Activated effector memory CD4-positive, alpha-beta T cell treated with anti-CD3 and anti-CD28 coated beads, Interleukin-2, amount 50 U/mL, for 16 hours (primary cell): ENCODE measurements around the gene GTF2B.
"Not testable (repeated sequence)": the region's sequence is repeated elsewhere in the genome, so short reads cannot be mapped to it uniquely, and the experiment has no call there.

Experiments used
- DNase-seq: peaks from one replicate; pipeline ENCODE4 v3.0.0-alpha.2; 2020

The GTF2B gene, protein sequence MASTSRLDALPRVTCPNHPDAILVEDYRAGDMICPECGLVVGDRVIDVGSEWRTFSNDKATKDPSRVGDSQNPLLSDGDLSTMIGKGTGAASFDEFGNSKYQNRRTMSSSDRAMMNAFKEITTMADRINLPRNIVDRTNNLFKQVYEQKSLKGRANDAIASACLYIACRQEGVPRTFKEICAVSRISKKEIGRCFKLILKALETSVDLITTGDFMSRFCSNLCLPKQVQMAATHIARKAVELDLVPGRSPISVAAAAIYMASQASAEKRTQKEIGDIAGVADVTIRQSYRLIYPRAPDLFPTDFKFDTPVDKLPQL

DNA sequence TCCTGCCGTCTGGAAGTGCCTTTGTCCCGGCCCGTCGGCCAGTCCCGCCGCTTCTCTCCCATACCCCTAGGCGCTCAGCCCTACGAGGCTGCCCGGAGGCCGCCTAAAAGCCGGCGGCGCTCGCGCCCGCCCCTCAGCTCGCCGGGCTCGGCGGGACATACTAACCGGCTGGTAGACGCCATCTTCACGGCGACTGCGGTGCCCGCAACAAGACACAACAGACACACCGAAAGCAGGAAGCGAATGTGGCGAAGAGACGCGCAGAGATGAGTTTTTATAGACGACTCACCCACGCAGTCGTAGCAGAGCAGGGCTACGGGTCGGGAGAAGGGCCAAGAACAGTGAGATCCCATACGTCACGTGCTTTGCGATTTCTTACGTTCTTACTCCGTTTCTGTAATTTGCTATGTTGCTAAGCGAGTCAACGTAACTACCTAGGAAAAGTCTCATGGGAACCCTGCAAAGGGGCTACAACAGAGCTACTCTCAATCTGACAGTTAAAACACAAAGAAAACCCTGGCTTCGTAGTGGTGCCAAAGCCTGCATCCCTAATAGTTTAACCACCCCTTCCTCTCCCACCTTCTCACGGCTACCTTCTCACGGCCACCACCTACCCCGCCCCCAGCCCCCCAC is at the start of gene GTF2B:
Gene GTF2B (minus strand): TSS at position 250 of the 633 bp plus-strand sequence. CDS start 68 bp downstream, at position 182.
- peak; percentile 97 for DNase-seq

DNA sequence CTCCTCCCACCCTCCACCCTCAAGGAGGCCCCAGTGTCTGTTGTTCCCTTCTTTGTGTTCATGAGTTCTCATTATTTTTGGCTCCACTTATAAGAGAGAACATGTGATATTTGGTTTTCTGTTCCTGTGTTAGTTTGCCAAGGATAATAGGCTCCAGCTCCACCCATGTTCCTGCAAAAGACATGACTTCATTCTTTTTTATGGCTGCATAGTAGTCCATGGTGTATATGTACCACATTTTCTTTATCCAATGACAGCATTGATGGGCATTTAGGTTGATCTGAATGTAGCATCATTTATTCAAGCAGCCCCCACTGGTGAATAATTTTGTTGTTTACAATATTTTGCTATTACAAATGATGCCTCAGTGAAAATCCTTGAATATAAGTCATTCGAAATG is 47.2 kb upstream of the GTF2B start:
- not testable (repeated sequence) for DNase-seq

DNA sequence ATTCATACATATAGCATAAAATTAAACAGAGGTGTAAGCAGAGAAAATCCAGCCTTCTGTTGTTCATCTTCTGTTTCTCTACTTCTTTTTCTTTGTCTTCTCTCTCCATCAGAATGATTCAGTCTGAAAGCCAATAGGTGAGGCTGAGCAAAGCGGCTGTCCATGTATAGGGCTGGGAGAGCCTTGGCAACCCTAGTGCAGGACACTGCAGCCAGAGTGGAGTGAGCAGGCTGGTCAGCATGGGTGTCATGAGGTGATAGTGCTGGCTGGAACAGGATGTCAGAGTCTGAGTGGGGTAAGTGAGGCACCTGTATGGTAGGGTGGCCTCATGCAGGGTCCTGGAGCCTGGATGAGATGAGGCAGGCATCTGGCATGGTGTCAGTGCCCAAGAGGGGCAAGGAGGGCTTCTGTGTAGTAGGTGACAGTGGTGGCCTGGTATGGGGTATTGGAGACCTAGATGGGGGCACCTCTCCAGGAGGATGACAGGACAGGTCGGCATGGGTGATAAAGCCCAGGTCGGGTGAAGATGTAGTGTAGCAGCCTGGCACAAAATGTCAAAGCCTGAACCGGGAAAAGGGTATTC is 45.5 kb upstream of the GTF2B start:
- no peak for DNase-seq

- DNase-seq = no peak
Measured at GRCh38 chr1:88936223-88936523, 44.8 kb upstream of the GTF2B start.

DNA sequence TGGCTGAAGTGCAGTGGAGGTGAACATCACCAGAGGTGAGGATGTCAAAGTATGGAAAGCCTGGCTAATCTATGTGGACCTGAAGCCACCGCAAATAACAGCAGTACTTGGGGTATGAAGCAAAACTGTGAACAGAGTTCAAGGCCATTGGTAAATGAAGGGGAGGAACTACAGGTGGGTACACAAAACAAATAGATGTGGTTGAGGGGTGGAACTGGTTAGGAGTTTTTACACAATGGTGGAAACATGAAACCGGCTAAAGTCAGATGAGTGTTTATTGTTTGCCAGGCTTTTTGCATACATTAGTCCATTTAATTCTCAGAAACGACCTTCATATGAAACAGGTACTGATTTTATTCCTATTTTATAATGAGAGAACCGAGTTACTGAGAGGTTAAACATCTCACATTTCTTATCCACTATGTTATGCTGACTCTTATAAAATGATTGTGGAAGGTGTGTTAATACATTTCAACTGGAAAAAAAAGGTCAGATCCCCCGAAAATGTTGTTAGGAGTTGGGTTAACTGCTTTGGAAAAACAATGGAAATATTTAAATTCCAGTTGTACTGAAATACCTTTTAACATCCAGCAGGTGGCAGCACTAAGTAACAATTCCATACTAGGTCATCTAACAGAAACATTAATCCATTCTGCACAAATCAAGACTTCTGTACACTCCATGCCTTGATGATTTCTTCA is 44.3 kb upstream of the GTF2B start:
- no peak for DNase-seq

GRCh38 chr1:88930176-88930575 is 38.8 kb upstream of the GTF2B start:
- not testable (repeated sequence) for DNase-seq

DNA sequence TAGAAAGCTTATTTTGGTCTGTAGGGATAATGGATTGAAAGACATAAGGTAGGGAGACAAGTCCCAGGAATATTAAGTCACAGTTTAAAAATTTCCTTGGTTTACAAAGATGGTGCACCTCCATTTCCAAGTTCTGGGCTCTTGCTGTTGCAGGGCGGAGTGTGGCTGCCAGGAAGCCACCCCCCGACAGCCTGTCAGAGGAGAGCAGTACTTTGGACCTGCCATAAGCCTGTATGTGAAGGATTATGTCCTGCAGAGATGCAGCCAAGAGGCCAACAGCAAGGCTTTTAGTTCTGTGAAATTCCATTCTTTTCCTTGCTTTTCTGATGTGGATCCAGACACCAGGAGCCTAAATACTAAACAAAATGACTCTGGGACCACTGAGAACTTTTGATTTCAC is 31.9 kb upstream of the GTF2B start:
- no peak for DNase-seq

- DNase-seq = no peak
Measured at GRCh38 chr1:88922214-88922613, 30.8 kb upstream of the GTF2B start.

DNA sequence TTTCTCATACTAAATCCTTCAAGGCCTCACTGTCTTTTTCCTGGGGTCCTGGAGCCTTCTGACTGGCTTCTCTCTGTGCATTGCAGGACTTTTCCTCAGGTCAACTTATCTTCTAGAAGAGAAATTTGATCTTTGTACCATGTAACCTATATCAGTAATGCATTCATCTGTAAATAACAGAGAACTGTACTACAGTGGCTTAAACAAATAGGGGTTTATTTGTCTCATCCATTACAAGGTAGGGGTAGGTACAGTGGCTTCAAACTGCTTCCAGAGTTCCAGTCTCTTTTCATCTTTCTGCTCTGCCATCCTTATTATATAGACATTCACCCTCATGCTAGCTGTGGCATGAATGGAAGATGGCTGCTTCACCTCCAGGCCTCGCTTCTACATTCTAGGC is 29.5 kb upstream of the GTF2B start:
- DNase-seq = no peak

- no peak for DNase-seq
Measured at GRCh38 chr1:88917321-88918025, 26.1 kb upstream of the GTF2B start.

DNA sequence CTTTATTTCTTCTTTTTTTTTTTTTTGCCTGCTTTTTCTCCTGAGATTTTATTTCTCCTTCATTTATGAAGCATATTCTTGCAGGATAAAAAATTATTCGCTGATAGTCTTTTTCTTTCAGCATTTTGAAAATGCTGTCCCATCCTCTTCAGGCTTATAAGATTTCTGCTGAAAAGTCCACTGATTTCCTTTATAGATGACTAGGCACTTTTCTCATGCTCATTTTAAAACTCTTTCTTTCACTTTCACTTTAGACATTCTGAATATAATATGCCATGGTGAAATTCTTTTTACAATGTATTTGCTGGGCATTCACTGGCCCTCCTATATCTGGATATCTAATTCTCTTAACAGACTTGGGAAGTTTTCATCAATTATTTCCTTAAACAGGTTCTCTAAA is 25.5 kb upstream of the GTF2B start:
- no peak for DNase-seq

DNA sequence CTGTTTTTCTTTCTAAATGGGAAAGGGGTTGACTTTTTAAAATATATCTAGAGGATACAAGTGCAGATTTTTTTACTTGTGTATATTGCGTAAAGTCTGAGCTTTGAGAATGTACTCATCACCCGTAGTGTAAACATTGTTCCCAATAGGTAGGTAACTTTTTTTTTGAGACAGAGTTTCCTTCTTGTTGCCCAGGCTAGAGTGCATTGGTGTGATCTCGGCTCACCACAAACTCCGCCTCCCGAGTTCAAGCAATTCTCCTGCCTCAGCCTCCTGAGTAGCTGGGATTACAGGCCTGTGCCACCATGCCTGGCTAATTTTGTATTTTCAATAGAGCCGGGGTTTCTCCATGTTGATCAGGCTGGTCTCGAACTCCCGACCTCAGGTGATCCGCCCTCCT is 20.4 kb upstream of the GTF2B start:
- not testable (repeated sequence) for DNase-seq

- DNase-seq = no peak
Measured at GRCh38 chr1:88911161-88911560, 19.8 kb upstream of the GTF2B start.

DNA sequence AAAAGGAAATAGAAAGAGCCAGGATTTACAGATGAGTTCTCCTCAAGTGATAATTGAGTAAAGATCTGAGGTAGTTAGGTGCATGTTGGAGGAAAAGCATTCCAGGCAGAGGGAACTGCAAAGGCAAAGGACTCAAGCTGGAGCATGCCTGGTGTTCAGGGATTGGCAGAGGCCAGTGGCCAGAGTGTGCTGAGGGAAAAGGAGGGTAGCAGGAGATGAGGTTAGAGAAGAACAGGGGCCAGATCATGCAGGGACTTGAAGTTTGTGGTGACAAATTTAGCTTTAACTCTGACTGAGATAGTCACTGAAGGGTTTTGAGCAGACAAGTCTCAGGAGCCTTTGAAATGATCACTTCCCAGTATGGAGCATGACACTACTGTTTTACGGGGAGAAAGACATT is 19.0 kb upstream of the GTF2B start:
- no peak for DNase-seq

DNA sequence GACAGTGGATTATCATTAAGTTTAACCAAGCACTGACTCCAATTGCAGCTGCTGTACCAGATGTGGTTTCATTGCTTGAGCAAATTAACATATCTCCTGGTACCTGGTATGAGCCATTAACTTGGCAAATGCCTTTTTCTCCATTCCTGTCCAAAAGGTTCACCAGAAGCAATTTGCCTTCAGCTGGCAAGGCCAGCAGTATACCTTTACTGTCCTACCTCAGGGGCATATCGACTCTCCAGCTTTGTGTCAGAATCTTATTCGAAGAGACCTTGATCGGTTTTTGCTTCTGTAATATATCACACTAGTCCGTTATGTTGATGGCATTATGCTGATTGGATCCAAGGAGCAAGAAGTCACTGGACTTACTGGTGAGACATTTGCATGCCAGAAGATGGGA is 9.5 kb upstream of the GTF2B start:
- no peak for DNase-seq

GRCh38 chr1:88897070-88897730 is 5.8 kb upstream of the GTF2B start:
- DNase-seq = no peak

- DNase-seq = no peak
Measured at GRCh38 chr1:88892357-88892877, 1.1 kb upstream of the GTF2B start.

- DNase-seq = no peak
Measured at GRCh38 chr1:88891951-88892340, 579 bp upstream of the GTF2B start.

DNA sequence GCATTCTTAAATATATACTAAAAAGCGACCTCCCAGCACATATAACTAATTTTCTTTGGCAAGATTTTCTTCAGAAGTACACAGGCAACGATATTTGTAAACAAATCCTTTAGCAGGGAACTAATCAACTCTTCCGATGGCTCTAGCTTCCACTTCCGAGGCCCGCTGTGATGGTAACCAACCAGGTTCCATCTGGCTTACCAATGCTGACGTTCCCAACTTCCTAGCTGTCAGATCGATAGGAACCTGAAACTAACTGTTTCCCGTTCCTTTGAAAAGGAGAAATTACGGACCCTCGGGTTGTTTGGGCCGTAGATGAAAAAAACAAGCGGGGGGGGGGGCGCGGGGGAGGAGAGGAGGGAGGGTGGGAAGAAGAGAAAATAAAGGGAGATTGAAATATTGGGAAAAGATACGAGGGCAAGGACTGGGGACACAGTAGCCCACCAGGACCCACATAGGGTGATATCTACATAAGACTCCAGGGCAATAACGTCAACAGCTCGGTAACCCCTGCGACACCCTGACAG is 513 bp downstream of the GTF2B start:
- DNase-seq = peak; percentile 74

DNA sequence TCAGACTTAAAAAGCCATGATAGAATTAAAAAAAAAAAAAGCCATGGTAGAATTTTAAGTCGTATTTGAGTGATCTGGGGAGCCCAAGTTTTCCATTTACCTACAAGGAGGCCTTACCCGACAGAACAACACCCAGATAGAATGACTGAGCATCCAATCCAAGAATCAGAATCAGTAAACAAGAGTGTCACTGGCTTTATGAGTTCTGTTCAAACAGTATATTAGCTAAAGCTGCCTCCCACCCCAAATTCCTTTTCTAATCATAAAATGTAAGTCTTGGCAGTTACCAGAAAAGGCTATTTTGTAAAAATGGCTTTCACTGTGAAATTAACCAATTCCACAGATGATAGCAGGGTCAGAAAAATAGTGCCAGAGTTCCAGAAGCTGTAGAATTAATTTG is 1.2 kb downstream of the GTF2B start:
- DNase-seq = no peak

DNA sequence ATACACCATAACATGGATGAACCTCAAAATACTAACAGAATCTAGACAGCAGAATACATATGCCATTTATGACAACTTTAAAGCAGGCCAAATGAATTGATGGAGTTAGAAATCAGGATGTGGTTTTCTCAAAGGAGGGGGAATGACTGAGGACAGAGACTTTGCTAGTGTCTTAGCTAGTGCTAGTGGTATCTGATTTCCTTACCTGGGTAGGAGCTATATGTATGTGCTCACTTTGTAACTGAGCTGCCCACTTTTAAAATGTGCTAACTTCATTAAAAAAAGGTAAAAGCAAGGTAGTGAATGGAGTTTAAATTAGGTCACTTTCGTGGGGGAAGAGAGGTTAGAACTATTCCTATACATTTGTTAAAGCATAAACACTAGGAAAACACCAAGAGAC is 2.6 kb downstream of the GTF2B start:
- DNase-seq = no peak

- no peak for DNase-seq
Measured at GRCh38 chr1:88885933-88886332, 5.4 kb downstream of the GTF2B start.
